ENCODE results near the gene PHACTR2.

- TF ChIP-seq CTCF (IDR thresholded peaks at IDR 0.05) = no peak
- no peak for TF ChIP-seq POLR2A (IDR thresholded peaks at IDR 0.05; ENCODE audit: low read depth)
Observed at GRCh38 chr6:143806282-143807102, 128.7 kb downstream of the PHACTR2 start.

Data from esophagus muscularis mucosa (tissue), 3 donors.